SIG-M5 treated with dmso at 0.1 percent for 504 hours (cell line): ENCODE measurements around the gene SASH1.

Experiments
- DNase-seq: peaks from one replicate; lab custom pipeline; 2025; ENCODE audit not compliant: unreplicated experiment; lab: John Stamatoyannopoulos, UW

Gene SASH1

GRCh38 chr6:148491638-148492251, 149.1 kb downstream of the SASH1 start:
- DNase-seq, result no peak

GRCh38 chr6:148492654-148493290, 150.1 kb downstream of the SASH1 start:
- no peak for DNase-seq

- DNase-seq, result no peak
These were observed 150.8 kb downstream of the SASH1 start for GRCh38 chr6:148493424-148493823.

- DNase-seq, result no peak
These were observed 151.6 kb downstream of the SASH1 start for GRCh38 chr6:148494226-148494625.

GRCh38 chr6:148495029-148495428, 152.4 kb downstream of the SASH1 start:
- no peak for DNase-seq

GRCh38 chr6:148497257-148497656, 154.6 kb downstream of the SASH1 start:
- DNase-seq, result no peak

GRCh38 chr6:148497717-148498116, 155.1 kb downstream of the SASH1 start:
- no peak for DNase-seq

- no peak for DNase-seq
These were observed 157.8 kb downstream of the SASH1 start for GRCh38 chr6:148500402-148500801.

GRCh38 chr6:148501178-148501590, 158.5 kb downstream of the SASH1 start:
- no peak for DNase-seq

- DNase-seq, result no peak
These were observed 159.6 kb downstream of the SASH1 start for GRCh38 chr6:148502083-148502772.

- DNase-seq, result no peak
These were observed 160.1 kb downstream of the SASH1 start for GRCh38 chr6:148502773-148503135.

GRCh38 chr6:148503703-148504102, 161.1 kb downstream of the SASH1 start:
- DNase-seq, result no peak

- no peak for DNase-seq
These were observed 165.1 kb downstream of the SASH1 start for GRCh38 chr6:148507774-148508173.

- DNase-seq, result no peak
These were observed 165.9 kb downstream of the SASH1 start for GRCh38 chr6:148508401-148509041.

- no peak for DNase-seq
These were observed 166.6 kb downstream of the SASH1 start for GRCh38 chr6:148509119-148509799.

- DNase-seq, result peak; percentile 87
These were observed 167.4 kb downstream of the SASH1 start for GRCh38 chr6:148509800-148510581.

- no peak for DNase-seq
These were observed 170.8 kb downstream of the SASH1 start for GRCh38 chr6:148513145-148514071.

GRCh38 chr6:148514091-148514845, 171.6 kb downstream of the SASH1 start:
- DNase-seq, result no peak

GRCh38 chr6:148516217-148516616, 173.6 kb downstream of the SASH1 start:
- no peak for DNase-seq
